Suprapubic skin (tissue), 4 donors: ENCODE data around the gene LRRC26. TPM values are rescaled to one million over a fixed set of nuclear protein-coding genes. Genes with fewer than 3 reads are reported as not detected.

Experiments used
- DNase-seq, 2 donors: peaks; one replicate each; pipeline ENCODE4 v3.0.0-alpha.2; 2019; ENCODE audit warnings: low spot score in 2 of 2
- H3K27ac ChIP-seq: fragments of 200-600 bp; sonication (generic); one replicate; pipeline ENCODE4 v1.5.1; 2019
- H3K27me3 ChIP-seq: fragments of 200-600 bp; sonication (generic); one replicate; pipeline ENCODE4 v1.5.1; 2019
- H3K36me3 ChIP-seq: fragments of 200-600 bp; sonication (generic); one replicate; pipeline ENCODE4 v1.5.1; 2019
- H3K4me1 ChIP-seq: fragments of 200-600 bp; sonication (generic); one replicate; pipeline ENCODE4 v1.5.1; 2019
- H3K4me3 ChIP-seq: fragments of 200-600 bp; sonication (generic); one replicate; pipeline ENCODE4 v1.5.1; 2019; ENCODE audit warnings: mild to moderate bottlenecking
- H3K9me3 ChIP-seq: fragments of 200-600 bp; sonication (generic); one replicate; pipeline ENCODE4 v1.5.1; 2019
- CTCF ChIP-seq, 2 donors: fragments of 200-600 bp in 1 of 2; fragments of 450-650 bp in 1 of 2; sonication (generic) in 1 of 2; IDR thresholded peaks; one replicate each; pipeline ENCODE4 v1.5.1; 2016 to 2019; ENCODE audit warnings: antibody characterized with exemption in 2 of 2, mild to moderate bottlenecking in 1 of 2, moderate library complexity in 1 of 2
- EP300 ChIP-seq: sonication (generic); formaldehyde crosslinking; IDR thresholded peaks from one replicate; pipeline ENCODE4 v1.6.1; 2017; ENCODE audit warnings: antibody characterized with exemption
- POLR2A ChIP-seq, 2 donors: fragments of 450-650 bp; IDR thresholded peaks; one replicate each; pipeline ENCODE4 v1.6.1; 2017; ENCODE audit warnings: antibody characterized with exemption in 2 of 2, mild to moderate bottlenecking in 2 of 2, moderate library complexity in 2 of 2
- POLR2AphosphoS5 ChIP-seq, 3 donors: sonication (generic); formaldehyde crosslinking; IDR thresholded peaks; one replicate each; pipeline ENCODE4 v1.6.1; 2017; ENCODE audit warnings: antibody characterized with exemption in 3 of 3
- WGBS: methylation state at CpG from one replicate; pipeline ENCODE4 v1.1.5; 2018; 5-methylcytosine and 5-hydroxymethylcytosine counted together
- total RNA-seq, 4 donors: library from RNA; depleted of rRNA; stranded (reverse); fragments of >200 nt; gene quantifications; one replicate each; pipeline ENCODE4 v1.1.0, GENCODE V29; 2016

The LRRC26 gene
- total RNA-seq, 4 donors from 2014 or later = 5.4 to 37.2 (median 7.9) TPM

- DNase-seq = no peak
- Histone ChIP-seq H3K4me3 (no peak overlapping the region), H3K9me3 (no peaks in the 10 kb centered on the region), H3K27ac (no peak overlapping the region), H3K4me1 (peaks cover 45% of the 10 kb centered on the region), H3K27me3 (peaks cover 100% of the 10 kb centered on the region), H3K36me3 (no peaks in the 10 kb centered on the region)
- TF ChIP-seq CTCF (IDR thresholded peaks at IDR 0.05) (no peak), POLR2A (IDR thresholded peaks at IDR 0.05) (no peak), POLR2AphosphoS5 (IDR thresholded peaks at IDR 0.05) (no peak), EP300 (no peak)
- WGBS = 100% methylated on average over 2 of the region's 22 CpGs
These were observed 6.0 kb downstream of the LRRC26 start for GRCh38 chr9:137163805-137164204.

- Histone ChIP-seq H3K27ac (no peak overlapping the region), H3K4me3 (peak overlapping the region; percentile 22), H3K27me3 (peaks cover 100% of the 10 kb centered on the region), H3K9me3 (no peaks in the 10 kb centered on the region), H3K4me1 (peaks cover 40% of the 10 kb centered on the region), H3K36me3 (no peaks in the 10 kb centered on the region)
- no peak for DNase-seq
- no peak for TF ChIP-seq EP300
- TF ChIP-seq CTCF (IDR thresholded peaks at IDR 0.05) = no peak
- TF ChIP-seq POLR2A (IDR thresholded peaks at IDR 0.05) = no peak
- TF ChIP-seq POLR2AphosphoS5 (IDR thresholded peaks at IDR 0.05) = no peak
- WGBS = 68% methylated on average over 10 of the region's 26 CpGs
These were observed 6.5 kb downstream of the LRRC26 start for GRCh38 chr9:137163365-137163715.

DNA sequence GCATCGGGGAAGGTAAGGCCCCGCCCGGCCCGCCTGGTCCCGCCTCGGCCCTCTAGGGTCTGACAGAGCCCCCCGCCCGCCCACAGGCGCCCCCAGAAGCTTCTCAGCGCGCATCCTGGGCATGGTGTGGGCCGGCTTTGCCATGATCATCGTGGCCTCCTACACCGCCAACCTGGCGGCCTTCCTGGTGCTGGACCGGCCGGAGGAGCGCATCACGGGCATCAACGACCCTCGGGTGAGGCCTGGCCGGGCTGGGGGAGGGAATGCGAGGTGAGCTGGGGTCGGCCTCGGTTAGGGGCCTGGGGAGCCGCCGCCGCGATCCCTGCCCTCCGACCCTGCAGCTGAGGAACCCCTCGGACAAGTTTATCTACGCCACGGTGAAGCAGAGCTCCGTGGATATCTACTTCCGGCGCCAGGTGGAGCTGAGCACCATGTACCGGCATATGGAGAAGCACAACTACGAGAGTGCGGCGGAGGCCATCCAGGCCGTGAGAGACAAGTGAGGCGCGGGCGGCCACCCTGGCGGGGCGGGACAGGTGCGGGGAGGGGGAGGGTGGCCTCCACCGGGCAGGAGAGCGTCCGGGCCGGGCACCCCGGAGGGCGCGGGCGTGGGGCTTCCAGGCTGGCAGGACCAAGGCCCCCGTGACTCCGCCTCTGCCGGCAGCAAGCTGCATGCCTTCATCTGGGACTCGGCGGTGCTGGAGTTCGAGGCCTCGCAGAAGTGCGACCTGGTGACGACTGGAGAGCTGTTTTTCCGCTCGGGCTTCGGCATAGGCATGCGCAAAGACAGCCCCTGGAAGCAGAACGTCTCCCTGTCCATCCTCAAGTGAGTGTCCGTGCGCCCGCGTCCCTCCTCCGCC, 7.1 kb downstream of the LRRC26 start:
- DNase-seq = no peak
- Histone ChIP-seq H3K27me3 (peaks cover 99% of the 10 kb centered on the region), H3K4me1 (peaks cover 37% of the 10 kb centered on the region), H3K36me3 (no peaks in the 10 kb centered on the region), H3K4me3 (peak overlapping the region; percentile 22), H3K9me3 (no peaks in the 10 kb centered on the region), H3K27ac (no peak overlapping the region)
- TF ChIP-seq POLR2AphosphoS5 (IDR thresholded peaks at IDR 0.05) (no peak), EP300 (no peak), CTCF (IDR thresholded peaks at IDR 0.05) (no peak), POLR2A (IDR thresholded peaks at IDR 0.05) (no peak)
- 7% methylated on average over 12 of the region's 74 CpGs for WGBS

DNA sequence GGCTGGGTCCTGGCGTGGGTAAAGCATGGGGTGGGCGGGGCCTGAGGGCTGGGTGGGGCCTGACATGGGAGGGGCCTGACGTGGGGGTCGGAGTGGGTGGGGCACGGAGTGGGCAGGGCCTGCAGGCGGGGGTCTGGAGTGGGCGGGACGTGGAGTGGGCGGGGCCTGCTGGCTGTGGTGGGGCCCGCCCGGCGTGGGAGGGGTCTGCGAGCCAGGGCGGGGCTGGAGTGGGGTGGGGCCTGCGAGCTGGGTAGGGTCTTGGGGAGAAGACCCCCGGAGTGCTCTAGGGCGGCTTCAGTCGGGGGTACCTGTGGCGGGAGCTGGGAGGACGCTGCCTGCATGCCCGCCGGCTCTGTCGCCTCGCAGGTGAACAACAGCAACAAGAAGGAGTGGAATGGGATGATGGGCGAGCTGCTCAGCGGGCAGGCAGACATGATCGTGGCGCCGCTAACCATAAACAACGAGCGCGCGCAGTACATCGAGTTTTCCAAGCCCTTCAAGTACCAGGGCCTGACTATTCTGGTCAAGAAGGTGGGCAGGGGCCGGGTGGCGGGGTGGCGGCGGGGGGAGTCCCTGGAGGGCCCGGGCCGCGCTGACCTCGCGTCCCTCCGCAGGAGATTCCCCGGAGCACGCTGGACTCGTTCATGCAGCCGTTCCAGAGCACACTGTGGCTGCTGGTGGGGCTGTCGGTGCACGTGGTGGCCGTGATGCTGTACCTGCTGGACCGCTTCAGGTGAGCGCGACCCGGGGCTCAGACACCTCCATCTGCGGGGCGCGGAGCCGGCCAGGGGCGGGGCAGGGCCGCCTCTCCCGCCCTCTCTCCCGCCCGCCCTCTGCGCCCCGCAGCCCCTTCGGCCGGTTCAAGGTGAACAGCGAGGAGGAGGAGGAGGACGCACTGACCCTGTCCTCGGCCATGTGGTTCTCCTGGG, 8.0 kb downstream of the LRRC26 start:
- no peak for DNase-seq
- H3K27ac ChIP-seq = no peak overlapping the region
- no peak for TF ChIP-seq POLR2A (IDR thresholded peaks at IDR 0.05)
- no peak for TF ChIP-seq CTCF (IDR thresholded peaks at IDR 0.05)
- no peak for TF ChIP-seq EP300
- no peak for TF ChIP-seq POLR2AphosphoS5 (IDR thresholded peaks at IDR 0.05)
- H3K27me3 ChIP-seq = peaks cover 98% of the 10 kb centered on the region
- 6% methylated on average over 15 of the region's 71 CpGs for WGBS
- peaks cover 34% of the 10 kb centered on the region for H3K4me1 ChIP-seq
- no peaks in the 10 kb centered on the region for H3K36me3 ChIP-seq
- peak overlapping the region; percentile 22 for H3K4me3 ChIP-seq
- no peaks in the 10 kb centered on the region for H3K9me3 ChIP-seq
